B cell (primary cell): ENCODE data around the gene ATP6V0E2.

ENCODE experiments used
- EZH2 ChIP-seq: IDR thresholded peaks from 2 replicates; pipeline ENCODE4 v1.6.1; 2012; ENCODE audit warnings: borderline replicate concordance, low read depth, mild to moderate bottlenecking, moderate library complexity, low read length; ENCODE audit not compliant: insufficient read depth, poor library complexity, severe bottlenecking
- TF ChIP-seq, protein P1 (sequence below): fragments of 200-600 bp; IDR thresholded peaks from one replicate; pipeline ENCODE4 v1.8.0; 2022; ENCODE audit warnings: antibody characterized with exemption, mild to moderate bottlenecking

DNA sequence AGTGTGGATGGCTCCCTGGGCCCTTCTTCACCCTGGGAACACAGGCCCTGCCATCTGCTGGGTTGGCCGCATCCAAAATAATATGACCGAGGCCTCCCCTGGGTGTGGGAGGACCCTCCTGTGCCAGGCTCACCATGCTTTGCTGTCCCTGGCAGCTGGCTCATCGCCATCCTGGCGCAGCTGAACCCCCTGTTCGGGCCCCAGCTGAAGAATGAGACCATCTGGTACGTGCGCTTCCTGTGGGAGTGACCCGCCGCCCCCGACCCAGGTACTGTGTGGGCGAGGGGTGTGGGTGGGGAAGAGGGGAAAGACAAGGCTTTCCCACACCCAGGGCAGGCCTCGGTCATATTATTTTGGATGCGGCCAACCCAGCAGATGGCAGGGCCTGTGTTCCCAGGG is 4.8 kb downstream of the ATP6V0E2 start:
- TF ChIP-seq EZH2: no peak
- TF ChIP-seq, protein P1, sequence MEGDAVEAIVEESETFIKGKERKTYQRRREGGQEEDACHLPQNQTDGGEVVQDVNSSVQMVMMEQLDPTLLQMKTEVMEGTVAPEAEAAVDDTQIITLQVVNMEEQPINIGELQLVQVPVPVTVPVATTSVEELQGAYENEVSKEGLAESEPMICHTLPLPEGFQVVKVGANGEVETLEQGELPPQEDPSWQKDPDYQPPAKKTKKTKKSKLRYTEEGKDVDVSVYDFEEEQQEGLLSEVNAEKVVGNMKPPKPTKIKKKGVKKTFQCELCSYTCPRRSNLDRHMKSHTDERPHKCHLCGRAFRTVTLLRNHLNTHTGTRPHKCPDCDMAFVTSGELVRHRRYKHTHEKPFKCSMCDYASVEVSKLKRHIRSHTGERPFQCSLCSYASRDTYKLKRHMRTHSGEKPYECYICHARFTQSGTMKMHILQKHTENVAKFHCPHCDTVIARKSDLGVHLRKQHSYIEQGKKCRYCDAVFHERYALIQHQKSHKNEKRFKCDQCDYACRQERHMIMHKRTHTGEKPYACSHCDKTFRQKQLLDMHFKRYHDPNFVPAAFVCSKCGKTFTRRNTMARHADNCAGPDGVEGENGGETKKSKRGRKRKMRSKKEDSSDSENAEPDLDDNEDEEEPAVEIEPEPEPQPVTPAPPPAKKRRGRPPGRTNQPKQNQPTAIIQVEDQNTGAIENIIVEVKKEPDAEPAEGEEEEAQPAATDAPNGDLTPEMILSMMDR: no peak
